ENCODE results near the gene ANKRD36.
"Not testable (repeated sequence)": the region's sequence is repeated elsewhere in the genome, so short reads cannot be mapped to it uniquely, and the experiment has no call there.

- TF ChIP-seq POLR2A (IDR thresholded peaks at IDR 0.05; ENCODE audit: extremely low read depth, insufficient read length), result not testable (repeated sequence)
- TF ChIP-seq, protein P1, sequence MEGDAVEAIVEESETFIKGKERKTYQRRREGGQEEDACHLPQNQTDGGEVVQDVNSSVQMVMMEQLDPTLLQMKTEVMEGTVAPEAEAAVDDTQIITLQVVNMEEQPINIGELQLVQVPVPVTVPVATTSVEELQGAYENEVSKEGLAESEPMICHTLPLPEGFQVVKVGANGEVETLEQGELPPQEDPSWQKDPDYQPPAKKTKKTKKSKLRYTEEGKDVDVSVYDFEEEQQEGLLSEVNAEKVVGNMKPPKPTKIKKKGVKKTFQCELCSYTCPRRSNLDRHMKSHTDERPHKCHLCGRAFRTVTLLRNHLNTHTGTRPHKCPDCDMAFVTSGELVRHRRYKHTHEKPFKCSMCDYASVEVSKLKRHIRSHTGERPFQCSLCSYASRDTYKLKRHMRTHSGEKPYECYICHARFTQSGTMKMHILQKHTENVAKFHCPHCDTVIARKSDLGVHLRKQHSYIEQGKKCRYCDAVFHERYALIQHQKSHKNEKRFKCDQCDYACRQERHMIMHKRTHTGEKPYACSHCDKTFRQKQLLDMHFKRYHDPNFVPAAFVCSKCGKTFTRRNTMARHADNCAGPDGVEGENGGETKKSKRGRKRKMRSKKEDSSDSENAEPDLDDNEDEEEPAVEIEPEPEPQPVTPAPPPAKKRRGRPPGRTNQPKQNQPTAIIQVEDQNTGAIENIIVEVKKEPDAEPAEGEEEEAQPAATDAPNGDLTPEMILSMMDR (IDR thresholded peaks at IDR 0.05; ENCODE audit: low read depth, low read length), result not testable (repeated sequence)
- TF ChIP-seq, protein P2, sequence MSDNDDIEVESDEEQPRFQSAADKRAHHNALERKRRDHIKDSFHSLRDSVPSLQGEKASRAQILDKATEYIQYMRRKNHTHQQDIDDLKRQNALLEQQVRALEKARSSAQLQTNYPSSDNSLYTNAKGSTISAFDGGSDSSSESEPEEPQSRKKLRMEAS (IDR thresholded peaks at IDR 0.05; ENCODE audit: low read depth, low read length), result not testable (repeated sequence)
These were observed 180.7 kb downstream of the ANKRD36 start for GRCh38 chr2:97293687-97294086.
